ENCODE data around the gene TGFBRAP1. TPM values are rescaled to one million over a fixed set of nuclear protein-coding genes. Genes with fewer than 3 reads are reported as not detected.

Gene TGFBRAP1, protein sequence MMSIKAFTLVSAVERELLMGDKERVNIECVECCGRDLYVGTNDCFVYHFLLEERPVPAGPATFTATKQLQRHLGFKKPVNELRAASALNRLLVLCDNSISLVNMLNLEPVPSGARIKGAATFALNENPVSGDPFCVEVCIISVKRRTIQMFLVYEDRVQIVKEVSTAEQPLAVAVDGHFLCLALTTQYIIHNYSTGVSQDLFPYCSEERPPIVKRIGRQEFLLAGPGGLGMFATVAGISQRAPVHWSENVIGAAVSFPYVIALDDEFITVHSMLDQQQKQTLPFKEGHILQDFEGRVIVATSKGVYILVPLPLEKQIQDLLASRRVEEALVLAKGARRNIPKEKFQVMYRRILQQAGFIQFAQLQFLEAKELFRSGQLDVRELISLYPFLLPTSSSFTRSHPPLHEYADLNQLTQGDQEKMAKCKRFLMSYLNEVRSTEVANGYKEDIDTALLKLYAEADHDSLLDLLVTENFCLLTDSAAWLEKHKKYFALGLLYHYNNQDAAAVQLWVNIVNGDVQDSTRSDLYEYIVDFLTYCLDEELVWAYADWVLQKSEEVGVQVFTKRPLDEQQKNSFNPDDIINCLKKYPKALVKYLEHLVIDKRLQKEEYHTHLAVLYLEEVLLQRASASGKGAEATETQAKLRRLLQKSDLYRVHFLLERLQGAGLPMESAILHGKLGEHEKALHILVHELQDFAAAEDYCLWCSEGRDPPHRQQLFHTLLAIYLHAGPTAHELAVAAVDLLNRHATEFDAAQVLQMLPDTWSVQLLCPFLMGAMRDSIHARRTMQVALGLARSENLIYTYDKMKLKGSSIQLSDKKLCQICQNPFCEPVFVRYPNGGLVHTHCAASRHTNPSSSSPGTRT
- total RNA-seq = 13.9 TPM
- polyA plus RNA-seq = 12.1 TPM

GRCh38 chr2:105329561-105330495 lies at the start of gene TGFBRAP1:
Gene TGFBRAP1 (minus strand): TSS chr2:105329735. CDS start chr2:105308301, 21,434 bp downstream.
- Histone ChIP-seq H3K4me3 (ENCODE audit: low read depth, low read length) (peak within 1 kb of the TSS; percentile 94), H3K4me1 (ENCODE audit: insufficient read depth) (peaks cover 4% of the 10 kb centered on the region), H3K36me3 (ENCODE audit: insufficient read depth) (no peaks in the 10 kb centered on the region), H3K27ac (ENCODE audit: low read depth) (peak within 1 kb of the TSS; percentile 87)
- no peak for DNase-seq (ENCODE audit: extremely low spot score)
- WGBS = 2% methylated on average over 101 of the region's 101 CpGs

DNA sequence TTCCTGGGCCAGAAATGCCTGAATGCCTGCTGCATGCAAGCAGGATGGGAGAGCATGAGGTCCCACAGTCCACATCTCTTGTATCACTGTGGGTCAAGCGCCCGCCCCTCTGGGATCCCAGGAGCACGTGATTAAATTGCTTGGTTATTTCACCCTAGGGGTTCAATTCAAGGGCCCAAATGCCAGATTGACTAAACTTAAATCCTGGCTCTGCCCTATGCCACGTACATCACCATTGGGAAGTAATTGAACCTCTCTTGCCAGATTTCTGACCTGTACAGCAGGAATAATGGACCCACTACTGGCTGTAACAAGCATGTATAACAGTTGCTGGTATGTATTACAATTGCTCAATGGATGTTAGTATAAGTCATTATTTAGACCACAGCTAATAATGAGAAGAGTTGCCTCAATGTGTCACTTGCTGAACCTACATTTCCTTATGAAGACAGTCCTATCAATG lies 49.4 kb upstream of the TGFBRAP1 start:
- Histone ChIP-seq H3K4me3 (ENCODE audit: low read depth, low read length) (no peak overlapping the region), H3K36me3 (ENCODE audit: insufficient read depth) (no peaks in the 10 kb centered on the region), H3K4me1 (ENCODE audit: insufficient read depth) (peaks cover 3% of the 10 kb centered on the region), H3K27ac (ENCODE audit: low read depth) (no peak overlapping the region)
- WGBS = 89% methylated on average over 4 of the region's 4 CpGs
- no peak for DNase-seq (ENCODE audit: extremely low spot score)

DNA sequence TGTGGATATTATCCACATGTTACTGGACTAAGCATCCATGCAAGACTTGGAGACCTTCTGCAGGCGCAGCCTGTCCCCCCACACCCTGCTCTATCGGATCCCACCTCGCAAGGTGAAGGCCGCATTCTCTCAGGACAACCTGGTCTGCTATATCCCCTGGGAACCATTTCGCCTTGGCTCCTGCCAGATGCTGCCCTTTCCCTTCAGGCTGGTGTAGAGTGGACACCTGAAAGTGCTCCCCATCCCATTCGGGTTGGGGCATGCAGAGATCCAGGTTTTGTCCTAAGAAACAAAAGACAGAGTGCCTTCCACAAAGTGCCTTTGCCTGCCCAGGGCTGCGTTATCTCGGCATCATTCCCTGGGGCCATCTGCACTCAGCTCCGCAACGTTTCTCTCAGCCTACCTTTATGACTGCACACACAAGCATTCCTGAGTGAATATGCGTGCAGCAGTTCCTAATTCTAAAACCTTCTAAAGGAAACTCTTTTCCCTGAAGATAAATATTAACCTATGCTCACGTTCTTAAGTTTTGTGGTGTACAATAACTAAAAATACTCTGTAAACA lies 48.8 kb upstream of the TGFBRAP1 start:
- Histone ChIP-seq H3K4me1 (ENCODE audit: insufficient read depth) (peaks cover 3% of the 10 kb centered on the region), H3K36me3 (ENCODE audit: insufficient read depth) (no peaks in the 10 kb centered on the region), H3K4me3 (ENCODE audit: low read depth, low read length) (no peak overlapping the region), H3K27ac (ENCODE audit: low read depth) (no peak overlapping the region)
- no peak for DNase-seq (ENCODE audit: extremely low spot score)
- 84% methylated on average over 12 of the region's 12 CpGs for WGBS

DNA sequence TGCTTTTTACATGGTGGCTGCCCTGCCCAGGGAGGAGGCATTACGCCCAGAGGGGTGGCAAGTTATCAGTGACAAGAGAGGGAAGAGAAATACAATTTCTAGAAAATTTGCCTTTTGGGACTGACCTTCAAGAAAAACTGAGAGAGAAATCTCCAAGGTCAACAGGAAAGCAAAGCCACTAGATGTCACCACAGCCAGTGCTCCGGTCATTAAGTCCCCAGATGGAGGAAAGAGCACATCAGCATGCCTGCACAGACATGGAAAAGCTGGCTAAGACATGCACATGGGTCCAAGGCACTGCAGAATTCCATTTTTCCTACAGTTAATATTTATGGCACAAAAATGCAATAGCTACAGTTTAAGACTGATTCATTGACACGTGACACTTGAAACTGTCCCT lies 48.3 kb upstream of the TGFBRAP1 start:
- 90% methylated on average over 3 of the region's 3 CpGs for WGBS
- H3K4me1 ChIP-seq (ENCODE audit: insufficient read depth) = peaks cover 3% of the 10 kb centered on the region
- DNase-seq (ENCODE audit: extremely low spot score) = no peak
- no peak overlapping the region for H3K27ac ChIP-seq (ENCODE audit: low read depth)
- H3K36me3 ChIP-seq (ENCODE audit: insufficient read depth) = no peaks in the 10 kb centered on the region
- no peak overlapping the region for H3K4me3 ChIP-seq (ENCODE audit: low read depth, low read length)

- 76% methylated on average over 5 of the region's 5 CpGs for WGBS
- DNase-seq (ENCODE audit: extremely low spot score) = no peak
- no peak overlapping the region for H3K27ac ChIP-seq (ENCODE audit: low read depth)
- H3K4me1 ChIP-seq (ENCODE audit: insufficient read depth) = peaks cover 3% of the 10 kb centered on the region
- no peak overlapping the region for H3K4me3 ChIP-seq (ENCODE audit: low read depth, low read length)
- H3K36me3 ChIP-seq (ENCODE audit: insufficient read depth) = no peaks in the 10 kb centered on the region
These were observed 47.3 kb upstream of the TGFBRAP1 start for GRCh38 chr2:105376789-105377240.

- no peak for DNase-seq (ENCODE audit: extremely low spot score)
- 83% methylated on average over 11 of the region's 11 CpGs for WGBS
- Histone ChIP-seq H3K36me3 (ENCODE audit: insufficient read depth) (no peaks in the 10 kb centered on the region), H3K27ac (ENCODE audit: low read depth) (peak overlapping the region; percentile 63), H3K4me3 (ENCODE audit: low read depth, low read length) (no peak overlapping the region), H3K4me1 (ENCODE audit: insufficient read depth) (peaks cover 3% of the 10 kb centered on the region)
These were observed 46.5 kb upstream of the TGFBRAP1 start for GRCh38 chr2:105376010-105376409.

DNA sequence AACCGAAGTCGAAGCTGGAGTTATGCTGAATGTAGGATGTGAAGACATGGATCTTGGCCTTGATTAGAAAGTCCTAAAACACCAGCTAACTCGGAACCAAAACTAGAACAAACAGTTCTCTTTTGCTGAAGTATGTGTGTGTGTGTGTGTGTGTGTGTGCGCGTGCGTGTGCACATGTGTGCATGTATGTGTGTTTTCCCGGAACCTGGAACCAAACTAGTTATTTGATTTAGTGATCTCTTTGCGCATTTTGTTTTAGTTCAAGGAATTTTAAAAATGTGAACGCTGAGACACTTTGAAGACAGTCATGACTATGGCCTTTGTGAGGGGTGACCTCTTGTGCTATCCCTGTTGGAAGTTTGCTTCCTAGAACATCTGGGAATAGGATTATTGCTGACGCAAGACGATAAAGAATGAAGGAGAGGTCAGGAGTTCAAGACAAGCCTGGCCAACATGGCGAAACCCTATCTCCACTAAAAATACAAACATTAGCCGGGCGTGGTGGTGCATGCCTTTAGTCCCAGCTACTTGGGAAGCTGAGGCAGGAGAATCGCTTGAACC lies 45.5 kb upstream of the TGFBRAP1 start:
- WGBS = 51% methylated on average over 15 of the region's 15 CpGs
- no peak for DNase-seq (ENCODE audit: extremely low spot score)
- no peaks in the 10 kb centered on the region for H3K36me3 ChIP-seq (ENCODE audit: insufficient read depth)
- peaks cover 3% of the 10 kb centered on the region for H3K4me1 ChIP-seq (ENCODE audit: insufficient read depth)
- H3K4me3 ChIP-seq (ENCODE audit: low read depth, low read length) = no peak overlapping the region
- H3K27ac ChIP-seq (ENCODE audit: low read depth) = peak overlapping the region; percentile 96

GRCh38 chr2:105373895-105374401 lies 44.4 kb upstream of the TGFBRAP1 start:
- peaks cover 4% of the 10 kb centered on the region for H3K4me1 ChIP-seq (ENCODE audit: insufficient read depth)
- H3K36me3 ChIP-seq (ENCODE audit: insufficient read depth) = no peaks in the 10 kb centered on the region
- no peak overlapping the region for H3K4me3 ChIP-seq (ENCODE audit: low read depth, low read length)
- peak overlapping the region; percentile 96 for H3K27ac ChIP-seq (ENCODE audit: low read depth)
- 65% methylated on average over 9 of the region's 9 CpGs for WGBS
- DNase-seq (ENCODE audit: extremely low spot score) = no peak

- H3K27ac ChIP-seq (ENCODE audit: low read depth) = peak overlapping the region; percentile 55
- WGBS = 34% methylated on average over 9 of the region's 9 CpGs
- H3K36me3 ChIP-seq (ENCODE audit: insufficient read depth) = no peaks in the 10 kb centered on the region
- DNase-seq (ENCODE audit: extremely low spot score) = no peak
- H3K4me3 ChIP-seq (ENCODE audit: low read depth, low read length) = no peak overlapping the region
- H3K4me1 ChIP-seq (ENCODE audit: insufficient read depth) = peaks cover 4% of the 10 kb centered on the region
These were observed 43.8 kb upstream of the TGFBRAP1 start for GRCh38 chr2:105373344-105373781.

GRCh38 chr2:105371810-105372209 lies 42.3 kb upstream of the TGFBRAP1 start:
- H3K27ac ChIP-seq (ENCODE audit: low read depth) = peak overlapping the region; percentile 56
- H3K36me3 ChIP-seq (ENCODE audit: insufficient read depth) = peaks cover 2% of the 10 kb centered on the region
- no peak for DNase-seq (ENCODE audit: extremely low spot score)
- no peak overlapping the region for H3K4me3 ChIP-seq (ENCODE audit: low read depth, low read length)
- 71% methylated on average over 4 of the region's 4 CpGs for WGBS
- peaks cover 4% of the 10 kb centered on the region for H3K4me1 ChIP-seq (ENCODE audit: insufficient read depth)

DNA sequence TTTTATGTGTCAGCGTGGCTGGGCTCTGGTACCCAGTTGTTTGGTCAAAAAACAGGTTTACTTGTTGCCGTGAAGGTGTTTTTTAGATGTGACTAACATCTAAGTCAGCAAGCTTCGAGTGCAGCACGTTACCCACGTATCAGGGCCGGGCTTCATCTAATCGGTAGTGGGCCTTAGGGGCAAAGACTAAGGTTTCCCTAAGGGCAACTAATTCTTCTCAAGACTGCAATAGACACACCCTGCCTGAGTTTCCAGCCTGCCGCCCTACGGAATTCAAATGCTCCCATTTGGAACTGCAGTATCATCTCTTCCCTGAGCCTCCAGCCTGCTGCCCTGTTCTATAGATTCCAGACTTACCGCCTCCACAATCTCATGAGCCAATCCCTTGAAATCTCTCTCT lies 41.6 kb upstream of the TGFBRAP1 start:
- H3K36me3 ChIP-seq (ENCODE audit: insufficient read depth) = peaks cover 2% of the 10 kb centered on the region
- WGBS = 83% methylated on average over 10 of the region's 10 CpGs
- no peak overlapping the region for H3K4me3 ChIP-seq (ENCODE audit: low read depth, low read length)
- no peak overlapping the region for H3K27ac ChIP-seq (ENCODE audit: low read depth)
- no peak for DNase-seq (ENCODE audit: extremely low spot score)
- peaks cover 4% of the 10 kb centered on the region for H3K4me1 ChIP-seq (ENCODE audit: insufficient read depth)

Measured in urinary bladder (tissue), 4 donors.